Activated CD8-positive, alpha-beta T cell treated with anti-CD3 and anti-CD28 coated beads for 36 hours (primary cell): ENCODE results near the gene C1R. TPM values are rescaled to one million over a fixed set of nuclear protein-coding genes. Genes with fewer than 3 reads are reported as not detected.
A peak's percentile ranks its signal among the peaks of the same experiment; 100 is the strongest.

Experiments used
- ATAC-seq: fragments of 200-7000 bp; cut with Tn5 transposase; one replicate; pipeline ENCODE4 v1.10.0; 2021; ENCODE audit warnings: mild to moderate bottlenecking, moderate library complexity
- CTCF ChIA-PET: fragments of 350-600 bp; sonication (Branson Sonifier 250); formaldehyde crosslinking; loops from one replicate; lab custom pipeline; 2021; ENCODE audit warnings: antibody characterized with exemption; lab: Charles Lee
- POLR2A ChIA-PET: fragments of 350-600 bp; sonication (Branson Sonifier 250); formaldehyde crosslinking; loops from one replicate; lab custom pipeline; 2021; ENCODE audit warnings: antibody characterized with exemption; lab: Charles Lee
- DNase-seq: peaks from one replicate; pipeline ENCODE4 v3.0.0-alpha.2; 2020
- H3K27ac Mint-ChIP-seq: one replicate; pipeline ENCODE4 v1.8.0; 2021; ENCODE audit warnings: mild to moderate bottlenecking, mixed read lengths
- H3K27me3 Mint-ChIP-seq: one replicate; pipeline ENCODE4 v1.8.0; 2021; ENCODE audit warnings: mixed read lengths
- H3K36me3 Mint-ChIP-seq: one replicate; pipeline ENCODE4 v1.8.0; 2021; ENCODE audit warnings: low read depth, mixed read lengths
- H3K4me1 Mint-ChIP-seq: one replicate; pipeline ENCODE4 v1.8.0; 2021; ENCODE audit warnings: low read depth, mixed read lengths
- H3K4me3 Mint-ChIP-seq: one replicate; pipeline ENCODE4 v1.8.0; 2021; ENCODE audit warnings: mild to moderate bottlenecking, moderate library complexity, mixed read lengths
- H3K9me3 Mint-ChIP-seq: one replicate; pipeline ENCODE4 v1.8.0; 2021; ENCODE audit warnings: mixed read lengths
- intact Hi-C: fragments of 100-400 bp; cut with micrococcal nuclease; formaldehyde crosslinking; loops from one replicate; pipeline ENCODE4 v1.10.0; 2022
- total RNA-seq, 2 experiments: library from RNA; stranded (reverse); gene quantifications; one replicate each; pipeline ENCODE4 v1.2.3, GENCODE V29; 2021
- TF ChIP-seq, protein P1 (sequence below): fragments of 200-600 bp; IDR thresholded peaks from one replicate; pipeline ENCODE4 v1.8.0; 2022; ENCODE audit warnings: antibody characterized with exemption, mild to moderate bottlenecking

The C1R gene
- total RNA-seq, 2 experiments from 2014 or later, result 0.97 to 2.4 TPM

DNA sequence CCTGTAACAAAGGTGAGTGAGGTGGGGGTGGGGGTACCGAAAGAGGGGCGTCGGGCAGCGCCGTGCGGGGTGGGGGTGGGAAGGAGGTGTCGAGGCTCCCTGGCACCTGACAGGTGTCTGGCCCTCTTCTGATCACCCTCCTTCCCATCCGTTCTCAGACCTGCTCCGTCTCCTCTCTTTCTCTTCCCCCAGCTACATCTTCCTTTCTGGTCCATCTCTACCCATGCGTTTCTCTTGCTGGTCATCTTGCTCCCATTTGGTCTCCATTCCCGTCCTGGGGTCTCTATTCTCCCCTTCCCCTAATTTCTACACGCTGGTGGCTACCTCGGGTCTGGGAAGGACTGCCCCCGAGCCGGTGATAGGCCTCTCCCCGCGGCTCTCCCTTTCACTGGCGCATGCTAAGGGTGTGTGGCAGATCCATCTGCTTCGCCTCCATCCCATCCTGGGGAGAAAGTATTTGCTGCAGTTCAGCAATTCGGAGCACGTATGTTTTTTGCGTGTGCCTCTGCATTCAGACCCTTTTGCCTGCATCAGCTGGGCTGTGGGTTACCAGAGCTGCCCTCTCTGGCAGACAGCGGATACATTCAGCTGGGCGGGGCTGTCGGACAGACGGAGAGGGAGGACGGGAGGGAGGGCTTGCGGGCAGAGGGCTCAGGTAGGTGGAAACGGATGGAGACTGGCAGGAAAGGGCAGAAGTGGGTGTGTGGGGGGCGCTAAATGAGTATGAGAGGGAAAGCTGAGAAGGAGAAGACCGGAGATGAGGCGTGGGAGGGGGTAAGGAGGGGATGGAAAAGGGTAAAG, 38.7 kb upstream of the C1R start:
- intact Hi-C loops, result no loop called here
- DNase-seq (peak; percentile 78), ATAC-seq (peak; percentile 58)
- H3K4me1 Mint-ChIP-seq, result peaks cover 28% of the 10 kb centered on the region
- POLR2A ChIA-PET, result interaction anchor here (0.8 to 1.9 kb wide), 3 partner anchors 23 to 113 kb away, joined by 3 to 8 read pairs (median 4); partner anchors contain the start of gene LPCAT3
- TF ChIP-seq, protein P1, sequence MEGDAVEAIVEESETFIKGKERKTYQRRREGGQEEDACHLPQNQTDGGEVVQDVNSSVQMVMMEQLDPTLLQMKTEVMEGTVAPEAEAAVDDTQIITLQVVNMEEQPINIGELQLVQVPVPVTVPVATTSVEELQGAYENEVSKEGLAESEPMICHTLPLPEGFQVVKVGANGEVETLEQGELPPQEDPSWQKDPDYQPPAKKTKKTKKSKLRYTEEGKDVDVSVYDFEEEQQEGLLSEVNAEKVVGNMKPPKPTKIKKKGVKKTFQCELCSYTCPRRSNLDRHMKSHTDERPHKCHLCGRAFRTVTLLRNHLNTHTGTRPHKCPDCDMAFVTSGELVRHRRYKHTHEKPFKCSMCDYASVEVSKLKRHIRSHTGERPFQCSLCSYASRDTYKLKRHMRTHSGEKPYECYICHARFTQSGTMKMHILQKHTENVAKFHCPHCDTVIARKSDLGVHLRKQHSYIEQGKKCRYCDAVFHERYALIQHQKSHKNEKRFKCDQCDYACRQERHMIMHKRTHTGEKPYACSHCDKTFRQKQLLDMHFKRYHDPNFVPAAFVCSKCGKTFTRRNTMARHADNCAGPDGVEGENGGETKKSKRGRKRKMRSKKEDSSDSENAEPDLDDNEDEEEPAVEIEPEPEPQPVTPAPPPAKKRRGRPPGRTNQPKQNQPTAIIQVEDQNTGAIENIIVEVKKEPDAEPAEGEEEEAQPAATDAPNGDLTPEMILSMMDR, result no peak
- peak overlapping the region; percentile 79 for H3K27ac Mint-ChIP-seq
- peak overlapping the region; percentile 83 for H3K4me3 Mint-ChIP-seq
- H3K9me3 Mint-ChIP-seq, result no peaks in the 10 kb centered on the region
- peaks cover 3% of the 10 kb centered on the region for H3K36me3 Mint-ChIP-seq
- no peaks in the 10 kb centered on the region for H3K27me3 Mint-ChIP-seq
- CTCF ChIA-PET, result interaction anchor here (0.7 to 1.4 kb wide), 4 partner anchors 14 to 113 kb away, joined by 3 to 5 read pairs (median 4); partner anchors contain the start of gene LPCAT3

DNA sequence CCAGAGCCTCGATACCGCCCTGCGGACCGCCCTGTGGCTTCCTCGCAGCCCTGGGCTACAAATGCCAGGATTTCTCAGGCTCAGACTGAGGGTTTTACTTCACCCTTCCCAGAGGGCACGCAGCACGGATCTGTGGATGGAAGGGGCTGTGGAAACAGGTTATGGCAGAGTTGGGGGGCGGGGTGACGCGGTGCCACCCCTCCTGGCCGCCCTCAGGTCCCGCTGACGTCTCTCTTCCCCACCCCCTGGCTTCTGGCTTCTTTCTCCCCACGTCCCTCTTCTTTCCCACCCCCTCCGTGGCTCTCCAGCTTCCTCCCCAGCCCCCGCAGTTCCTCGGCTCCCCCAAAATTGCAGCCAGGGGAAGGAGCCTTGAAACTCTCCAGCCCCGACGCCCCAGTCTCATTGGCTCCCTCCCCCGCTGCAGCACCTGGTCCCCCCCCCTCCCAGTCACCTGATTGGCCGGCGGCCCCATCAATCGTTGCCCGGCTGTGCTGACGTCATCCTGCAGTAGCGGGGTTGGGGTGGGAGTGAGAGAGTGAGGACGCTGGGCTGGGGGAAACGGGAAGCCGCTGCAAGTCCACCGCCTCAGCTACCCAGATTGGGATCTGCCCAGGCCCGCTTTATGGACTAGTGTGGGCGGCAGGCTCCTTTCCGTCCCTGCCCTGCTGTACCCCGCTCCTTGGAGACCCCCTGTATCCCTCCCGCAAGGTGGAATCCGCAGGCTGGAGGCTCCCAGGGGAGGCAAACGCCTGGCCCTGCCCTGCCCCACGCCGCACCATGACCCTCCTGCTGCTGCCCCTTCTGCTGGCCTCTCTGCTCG, 37.8 kb upstream of the C1R start, which contains the start of gene CLSTN3:
CLSTN3 (plus strand) TSS at position 500 of the 820 bp plus-strand sequence; CDS start at position 778, 278 bp downstream.
- Mint-ChIP-seq H3K36me3 (no peaks in the 10 kb centered on the region), H3K4me1 (peaks cover 28% of the 10 kb centered on the region), H3K9me3 (no peaks in the 10 kb centered on the region), H3K27ac (peak within 1 kb of the TSS; percentile 79), H3K27me3 (no peaks in the 10 kb centered on the region), H3K4me3 (peak within 1 kb of the TSS; percentile 83)
- DNase-seq (peak; percentile 88), ATAC-seq (peak; percentile 82)
- intact Hi-C loops, result no loop called here
- TF ChIP-seq, protein P1, result no peak
- POLR2A ChIA-PET, result interaction anchor here (1.5 to 1.9 kb wide), 2 partner anchors 22 to 59 kb away, joined by 4 to 8 read pairs; no protein-coding TSS in a partner anchor
- CTCF ChIA-PET, result interaction anchor here (1.4 kb wide), 2 partner anchors 15 to 17 kb away, joined by 5 read pairs; no protein-coding TSS in a partner anchor

DNA sequence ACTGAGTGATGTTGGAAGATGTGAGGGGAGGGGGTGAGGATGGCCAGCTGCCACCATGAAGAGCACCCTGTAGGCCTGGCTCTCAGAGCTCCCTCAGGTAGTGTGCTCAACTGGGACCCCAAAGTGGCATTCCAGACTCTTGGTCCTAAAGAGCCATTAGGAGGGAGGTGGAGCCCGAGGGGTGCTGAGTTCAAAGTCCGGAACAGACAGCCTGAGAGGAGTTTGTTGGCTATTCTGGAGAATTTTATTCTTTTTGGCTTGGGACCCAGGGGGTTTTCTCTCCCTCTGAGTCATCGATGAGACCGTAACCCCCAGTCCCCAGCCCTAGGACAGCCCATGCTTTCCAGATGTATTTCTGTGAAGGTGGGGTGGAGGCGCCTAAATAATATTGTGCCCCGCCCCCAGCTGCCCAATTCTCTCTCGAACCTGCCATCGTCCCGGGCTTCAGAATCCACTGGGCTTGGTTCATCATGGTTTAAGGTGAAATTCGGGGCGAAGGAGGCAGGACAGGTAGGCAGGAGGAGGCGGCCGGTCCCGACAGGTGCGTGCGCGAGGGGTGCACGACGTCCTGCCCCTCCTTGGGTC, 37.1 kb upstream of the C1R start:
- Mint-ChIP-seq H3K9me3 (no peaks in the 10 kb centered on the region), H3K27me3 (no peaks in the 10 kb centered on the region), H3K4me3 (peak overlapping the region; percentile 83), H3K36me3 (no peaks in the 10 kb centered on the region), H3K4me1 (peaks cover 28% of the 10 kb centered on the region), H3K27ac (no peak overlapping the region)
- intact Hi-C loops, result no loop called here
- CTCF ChIA-PET, result no interaction called here
- ATAC-seq, result peak; percentile 8
- TF ChIP-seq, protein P1, result no peak
- no peak for DNase-seq
- POLR2A ChIA-PET, result interaction anchor here (1.4 to 1.9 kb wide), 2 partner anchors 22 to 165 kb away, joined by 3 to 8 read pairs; no protein-coding TSS in a partner anchor

DNA sequence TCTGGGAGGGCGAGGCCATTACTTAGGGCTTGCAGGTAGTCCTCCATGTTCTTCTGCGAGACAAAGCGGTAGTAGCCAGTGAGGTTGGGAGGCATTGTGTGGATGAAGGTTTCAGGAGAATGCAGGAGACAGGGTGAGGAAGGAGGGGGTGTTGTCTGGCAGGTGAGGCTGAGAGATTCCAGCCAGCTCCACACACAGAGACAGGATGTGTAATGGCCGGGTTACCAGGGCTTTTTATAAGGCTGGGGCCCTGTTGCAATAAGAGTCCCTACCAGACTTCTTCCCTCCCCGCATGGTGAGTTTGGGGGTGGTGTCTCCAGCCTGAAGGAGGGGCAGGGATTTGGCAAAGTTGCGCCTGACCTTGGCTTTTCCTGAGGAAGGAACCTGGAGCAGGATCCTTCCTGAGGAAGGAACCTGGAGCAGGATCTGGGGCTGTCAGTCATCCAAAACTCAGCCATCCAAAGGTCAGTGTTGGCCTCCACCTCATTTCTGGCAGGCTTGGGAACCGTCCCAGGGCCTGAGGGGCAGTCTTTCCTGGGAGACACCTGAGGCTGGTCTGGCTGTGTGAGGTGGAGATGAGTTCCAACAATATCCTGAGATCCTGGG, 36.5 kb upstream of the C1R start, which contains the start of gene RBP5:
RBP5 (minus strand) TSS at position 209 of the 606 bp plus-strand sequence; CDS start at position 95, 114 bp downstream.
- ChIA-PET POLR2A (interaction anchor here (1.4 kb wide), 1 partner anchor 164 kb away, joined by 3 read pairs; no protein-coding TSS in a partner anchor), CTCF (no interaction called here)
- Mint-ChIP-seq H3K4me1 (peaks cover 28% of the 10 kb centered on the region), H3K27ac (no peak within 1 kb of the TSS), H3K27me3 (no peaks in the 10 kb centered on the region), H3K36me3 (no peaks in the 10 kb centered on the region), H3K9me3 (no peaks in the 10 kb centered on the region), H3K4me3 (peak within 1 kb of the TSS; percentile 83)
- ATAC-seq (no peak), DNase-seq (no peak)
- intact Hi-C loops, result no loop called here
- TF ChIP-seq, protein P1, result no peak
